SIG-M5 treated with dmso at 0.1 percent for 504 hours (cell line): ENCODE data around the gene STEEP1.
A peak's percentile ranks its signal among the peaks of the same experiment; 100 is the strongest.
"Not testable (repeated sequence)": the region's sequence is repeated elsewhere in the genome, so short reads cannot be mapped to it uniquely, and the experiment has no call there.

Source experiments
- DNase-seq: peaks from one replicate; lab custom pipeline; 2025; ENCODE audit not compliant: unreplicated experiment; lab: John Stamatoyannopoulos, UW

STEEP1 gene

DNA sequence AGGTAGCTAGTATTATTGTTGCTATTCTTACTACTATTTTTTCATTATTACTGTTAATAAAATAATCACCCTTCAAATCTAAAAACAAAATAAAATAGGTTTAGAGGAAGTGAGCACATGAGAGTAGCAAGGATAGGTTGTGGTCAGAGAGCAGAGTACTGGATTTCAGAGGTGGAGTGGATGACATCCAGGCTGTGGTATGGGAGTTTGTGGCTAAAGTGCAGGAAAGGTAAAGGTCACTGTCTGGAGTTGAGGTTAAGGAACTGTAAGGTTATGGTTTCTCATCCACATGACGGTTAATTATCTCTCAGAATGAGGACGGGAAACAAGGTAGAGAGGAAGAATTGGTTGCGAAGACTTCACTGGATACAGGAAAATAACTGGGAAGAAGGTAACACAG is 27.7 kb downstream of the STEEP1 start:
- no peak for DNase-seq

- peak; percentile 72 for DNase-seq
These were observed 35.6 kb downstream of the STEEP1 start for GRCh38 chrX:119529345-119530276.

DNA sequence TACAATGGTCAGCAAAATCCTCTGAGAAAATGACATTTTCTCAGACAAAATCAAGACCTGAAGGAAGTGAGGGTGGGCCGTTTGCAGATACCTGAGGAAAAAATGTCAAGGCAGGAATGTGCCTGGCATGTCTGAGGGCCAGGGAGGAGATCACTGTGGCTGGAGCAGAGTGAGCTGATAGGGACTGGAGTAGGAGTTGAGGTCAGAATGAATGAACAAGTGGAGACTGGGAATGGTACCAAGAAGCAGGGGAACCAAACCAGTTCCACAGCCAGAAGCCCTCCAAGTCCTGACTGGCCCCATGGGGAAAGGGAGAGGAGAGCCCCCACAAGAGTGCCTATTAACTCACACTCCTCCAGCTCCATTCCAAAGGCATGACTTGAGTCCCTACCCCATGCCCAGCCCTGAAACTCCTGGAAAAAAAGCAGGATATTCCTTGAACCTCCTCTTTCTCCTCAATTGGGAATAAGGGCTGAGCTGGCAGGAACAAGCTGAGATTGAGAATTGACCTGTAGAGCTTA is 41.5 kb downstream of the STEEP1 start:
- no peak for DNase-seq

DNA sequence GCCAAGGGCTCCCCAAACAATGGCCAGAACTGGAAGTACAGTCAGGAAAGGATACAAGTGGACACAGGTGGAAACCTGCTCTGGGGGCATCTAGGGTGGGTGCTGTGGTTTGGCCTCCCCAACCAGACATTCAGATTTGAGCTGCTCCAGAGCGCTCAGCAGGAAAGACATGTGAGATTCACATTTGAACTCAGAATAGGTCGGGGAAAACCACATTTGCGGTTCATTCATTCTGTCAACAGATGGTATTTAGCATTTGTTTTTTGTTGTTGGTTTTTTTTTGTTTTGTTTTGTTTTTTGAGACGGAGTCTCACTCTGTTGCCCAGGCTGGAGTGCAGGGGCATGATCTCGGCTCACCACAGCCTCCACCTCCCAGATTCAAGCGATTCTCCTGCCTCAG is 44.0 kb downstream of the STEEP1 start:
- DNase-seq, result no peak

DNA sequence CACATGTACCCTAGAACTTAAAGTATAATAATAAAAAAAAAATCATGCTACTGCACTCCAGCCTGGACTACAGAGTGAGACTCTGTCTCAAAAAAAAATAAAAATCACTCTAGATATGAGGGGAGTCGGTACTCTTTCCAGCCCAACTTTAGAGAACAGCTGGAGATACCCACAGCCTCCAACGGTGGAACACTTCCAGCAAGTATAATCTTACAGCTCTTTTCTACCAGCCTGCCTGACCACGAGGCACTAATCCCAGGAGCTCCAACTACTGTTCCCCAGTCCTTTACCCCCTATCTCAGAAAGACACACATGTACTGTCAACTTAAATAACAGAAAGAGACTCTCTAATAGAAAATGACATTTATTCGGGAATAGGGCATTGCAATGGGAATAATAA is 46.8 kb downstream of the STEEP1 start:
- DNase-seq, result no peak

DNA sequence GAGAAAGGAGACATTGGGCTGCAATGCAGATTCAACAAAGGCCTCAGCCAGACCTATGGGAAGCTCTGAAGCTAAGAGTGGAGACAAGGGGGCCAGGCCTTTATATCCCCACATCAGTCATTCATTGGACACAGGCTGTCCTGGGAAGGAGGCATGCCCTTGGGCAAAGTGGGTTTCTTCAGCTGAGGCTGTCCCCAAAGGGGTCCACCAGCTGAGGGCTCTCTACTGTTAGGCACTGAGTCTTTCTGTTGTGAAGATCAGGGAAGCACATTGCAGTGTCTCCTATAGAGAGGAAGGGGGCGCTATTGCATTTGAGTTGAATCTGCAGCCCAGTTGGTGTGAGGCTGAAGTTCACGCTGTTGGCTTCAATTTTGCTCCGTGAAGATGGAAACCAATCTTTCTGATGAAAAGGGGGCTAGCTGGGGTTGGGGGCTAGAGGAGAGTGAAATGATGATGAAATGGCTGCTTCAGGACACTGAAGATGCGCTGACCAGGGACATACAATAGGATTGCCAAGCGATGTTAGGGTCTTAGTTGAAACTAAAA is 49.0 kb downstream of the STEEP1 start:
- DNase-seq, result peak; percentile 72

- DNase-seq, result peak; percentile 50
These were observed 52.9 kb downstream of the STEEP1 start for GRCh38 chrX:119512146-119512800.

- no peak for DNase-seq
These were observed 58.0 kb downstream of the STEEP1 start for GRCh38 chrX:119507206-119507605.

DNA sequence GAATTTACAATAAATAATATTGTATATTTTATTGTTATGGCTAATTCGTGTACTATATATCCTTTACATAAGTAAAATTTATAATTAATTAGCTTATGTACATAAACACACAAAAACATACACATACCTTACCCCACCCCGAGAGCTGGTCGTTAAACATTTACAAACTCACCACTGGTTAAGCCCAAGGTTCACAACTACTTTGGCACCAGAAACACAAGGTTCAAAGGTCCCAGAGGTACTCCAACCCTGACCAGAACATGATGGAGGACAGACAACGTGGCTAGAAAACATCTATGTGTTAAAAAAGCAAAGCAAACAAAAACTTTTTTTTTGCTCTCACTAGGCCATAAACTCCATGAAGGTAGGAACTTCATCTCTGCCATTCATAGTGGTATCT is 59.3 kb downstream of the STEEP1 start:
- DNase-seq, result no peak

GRCh38 chrX:119505145-119505544 is 60.1 kb downstream of the STEEP1 start:
- not testable (repeated sequence) for DNase-seq

GRCh38 chrX:119503484-119503861 is 61.7 kb downstream of the STEEP1 start:
- DNase-seq, result no peak

- no peak for DNase-seq
These were observed 62.3 kb downstream of the STEEP1 start for GRCh38 chrX:119502727-119503483.

- no peak for DNase-seq
These were observed 63.6 kb downstream of the STEEP1 start for GRCh38 chrX:119501511-119502148.

DNA sequence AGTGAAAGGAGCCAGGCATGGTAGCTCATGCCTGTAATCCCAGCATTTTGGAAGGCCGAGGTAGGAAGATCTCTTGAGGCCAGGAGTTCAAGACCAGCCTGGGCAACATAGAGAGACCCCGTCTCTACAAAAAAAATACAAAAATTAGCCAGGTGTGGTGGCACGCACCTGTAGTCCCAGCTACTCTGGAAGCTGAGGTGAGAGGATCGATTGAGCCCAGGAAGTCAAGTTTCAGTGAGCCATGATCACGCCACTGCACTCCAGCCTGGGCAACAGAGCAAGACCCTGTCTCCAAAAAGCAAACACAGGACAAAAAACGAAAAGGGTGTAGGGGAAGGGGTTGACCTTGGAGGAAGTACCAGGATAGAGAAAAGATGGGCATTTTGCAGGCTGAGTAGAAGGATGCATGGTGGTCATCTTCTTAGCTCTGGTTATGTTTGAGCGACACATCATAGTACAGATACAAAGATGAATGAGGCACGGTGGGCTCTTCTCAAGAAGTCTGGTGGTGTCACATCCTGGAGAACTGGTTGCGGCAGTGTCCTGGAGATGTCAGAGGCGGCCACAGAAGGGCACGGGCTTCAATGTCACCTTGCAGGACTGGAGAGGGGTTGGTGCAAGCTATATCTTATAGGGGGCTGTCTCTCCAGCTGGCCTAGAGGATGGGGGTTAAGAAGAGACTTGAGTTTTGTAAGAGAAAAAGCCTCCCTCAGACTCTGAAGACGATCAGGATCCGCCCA is 65.0 kb downstream of the STEEP1 start:
- no peak for DNase-seq

GRCh38 chrX:119497185-119497584 is 68.0 kb downstream of the STEEP1 start:
- DNase-seq, result peak; percentile 47

DNA sequence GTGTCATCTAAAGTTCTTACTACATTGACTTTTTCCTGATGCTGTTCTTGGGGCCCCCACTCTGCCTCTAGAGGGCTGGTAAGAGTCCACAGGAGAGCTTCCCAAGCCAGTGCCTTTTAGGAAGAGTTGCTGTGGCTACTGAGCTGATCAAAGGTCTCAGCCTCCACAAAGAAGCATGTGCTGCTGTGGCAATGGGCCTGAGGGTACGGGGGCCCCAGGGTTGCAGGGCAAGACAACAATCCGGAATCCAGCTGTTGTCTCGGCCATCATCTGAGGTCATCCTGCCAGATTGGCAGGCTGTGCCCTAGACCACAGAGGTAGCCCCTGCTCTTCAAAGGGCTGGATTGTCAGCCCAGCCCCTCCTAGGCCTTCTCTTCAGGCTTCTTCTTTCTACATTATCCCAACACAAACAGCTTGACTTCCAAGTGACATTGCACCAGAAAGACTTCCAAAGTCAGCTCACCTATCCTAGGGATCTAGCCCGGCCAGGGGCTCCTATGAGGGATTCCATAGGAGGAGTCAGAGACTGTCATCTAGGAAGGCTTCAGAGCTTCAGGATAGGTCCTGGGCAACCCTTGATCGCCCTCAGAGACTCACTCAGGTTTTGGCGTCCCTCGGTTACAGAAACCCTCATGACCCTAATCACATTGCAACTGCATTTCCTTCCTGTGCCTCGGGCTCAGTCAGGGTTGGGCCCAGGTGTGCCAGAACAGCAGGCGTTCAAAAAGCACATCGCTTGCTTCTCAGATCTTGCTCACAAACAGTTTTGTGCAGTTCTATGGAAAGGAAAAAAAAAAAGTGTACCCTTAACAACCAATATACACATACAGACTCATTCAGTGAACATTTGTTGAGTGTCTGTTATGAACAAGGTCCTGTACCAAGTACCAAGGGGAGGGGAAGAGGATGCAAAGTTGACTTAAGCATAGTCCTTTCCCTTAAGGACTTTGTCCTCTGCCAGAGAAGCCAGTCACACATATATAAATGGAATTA is 69.2 kb downstream of the STEEP1 start:
- no peak for DNase-seq

GRCh38 chrX:119493851-119494495 is 71.2 kb downstream of the STEEP1 start:
- DNase-seq, result not testable (repeated sequence)

DNA sequence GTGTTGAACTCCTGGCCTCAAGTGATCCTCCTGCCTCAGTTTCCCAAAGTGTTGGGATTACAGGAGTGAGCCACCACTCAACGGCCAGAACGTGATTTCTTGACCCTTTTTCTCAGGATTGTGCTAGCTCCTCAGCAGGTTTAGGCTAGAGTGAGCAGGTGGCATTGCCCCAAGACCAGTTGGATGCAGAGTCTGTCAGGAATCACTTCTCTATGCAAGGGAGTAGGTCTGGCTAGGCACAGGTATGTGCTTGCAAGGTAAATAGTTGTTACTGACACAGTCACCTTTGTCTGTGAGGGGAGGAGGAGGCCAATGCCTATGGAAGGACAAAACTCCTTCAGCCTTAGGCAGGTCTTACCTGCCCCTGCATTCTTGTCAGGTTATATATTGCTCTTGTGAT is 72.7 kb downstream of the STEEP1 start:
- no peak for DNase-seq
